ENCODE measurements around the gene WFDC2.

WFDC2 gene

GRCh38 chr20:45501600-45501999 lies 32.0 kb downstream of the WFDC2 start:
- no peak for DNase-seq

- DNase-seq, result no peak
Measured at GRCh38 chr20:45502561-45502960, 33.0 kb downstream of the WFDC2 start.

- no peak for DNase-seq
Measured at GRCh38 chr20:45503403-45503802, 33.9 kb downstream of the WFDC2 start.

GRCh38 chr20:45506398-45506797 lies 36.8 kb downstream of the WFDC2 start:
- no peak for DNase-seq

- no peak for DNase-seq
Measured at GRCh38 chr20:45507011-45507820, 37.7 kb downstream of the WFDC2 start.

- no peak for DNase-seq
Measured at GRCh38 chr20:45508068-45508886, 38.7 kb downstream of the WFDC2 start.

GRCh38 chr20:45509091-45509490 lies 39.5 kb downstream of the WFDC2 start:
- DNase-seq, result no peak

- no peak for DNase-seq
Measured at GRCh38 chr20:45510242-45510862, 40.8 kb downstream of the WFDC2 start.

GRCh38 chr20:45515147-45515913 lies 45.8 kb downstream of the WFDC2 start, which contains the start of gene SPINT3:
TSS of gene SPINT3 (minus strand) at chr20:45515622. CDS start at chr20:45515608, 14 bp downstream.
- DNase-seq, result no peak

GRCh38 chr20:45518282-45518681 lies 48.7 kb downstream of the WFDC2 start:
- no peak for DNase-seq

- DNase-seq, result no peak
Measured at GRCh38 chr20:45523821-45524220, 54.3 kb downstream of the WFDC2 start.

GRCh38 chr20:45527294-45527693 lies 57.7 kb downstream of the WFDC2 start:
- DNase-seq, result no peak

Data from activated CD4-positive, alpha-beta T cell treated with anti-CD3 and anti-CD28 coated beads for 48 hours (primary cell).